ENCODE results near the gene RPS27L.

Gene RPS27L

GRCh38 chr15:63157118-63157843, at the start of gene RPS27L:
Gene RPS27L (minus strand): TSS chr15:63157477. CDS start chr15:63157405, 72 bp downstream.
- TF ChIP-seq TSHZ2 (CRISPR knock-in tag; IDR thresholded peaks at IDR 0.05) (0 out of 2 replicates have a peak, but pooled peaks have one; percentile 42), BACH2 (CRISPR knock-in tag; IDR thresholded peaks at IDR 0.05; ENCODE audit: borderline replicate concordance) (no peak), TCF4 (CRISPR knock-in tag; IDR thresholded peaks at IDR 0.05; ENCODE audit: borderline replicate concordance) (peak; percentile 10; the same call in 1 of the 2 replicates), POU6F1 (CRISPR knock-in tag; IDR thresholded peaks at IDR 0.05; ENCODE audit: borderline replicate concordance, low read depth) (0 out of 2 replicates have a peak, but pooled peaks have one; percentile 16)
- peak; percentile 97 for ATAC-seq

- TF ChIP-seq RARB (CRISPR knock-in tag; IDR thresholded peaks at IDR 0.05) (no peak), ESRRG (CRISPR knock-in tag; IDR thresholded peaks at IDR 0.05) (no peak), TOX (CRISPR knock-in tag; IDR thresholded peaks at IDR 0.05; ENCODE audit: borderline replicate concordance) (no peak), CREB5 (CRISPR knock-in tag; IDR thresholded peaks at IDR 0.05; ENCODE audit: low read depth) (no peak), TSHZ2 (CRISPR knock-in tag; IDR thresholded peaks at IDR 0.05) (no peak), ZFP3 (CRISPR knock-in tag; IDR thresholded peaks at IDR 0.05) (no peak), ZFP30 (CRISPR knock-in tag; IDR thresholded peaks at IDR 0.05) (no peak), ZNF8 (CRISPR knock-in tag; IDR thresholded peaks at IDR 0.05) (no peak), PATZ1 (CRISPR knock-in tag; IDR thresholded peaks at IDR 0.05; ENCODE audit: borderline replicate concordance) (no peak), POU6F1 (CRISPR knock-in tag; IDR thresholded peaks at IDR 0.05; ENCODE audit: borderline replicate concordance, low read depth) (no peak), PPARA (CRISPR knock-in tag; IDR thresholded peaks at IDR 0.05; ENCODE audit: borderline replicate concordance) (no peak), CSRNP3 (CRISPR knock-in tag; IDR thresholded peaks at IDR 0.05) (no peak), OSR1 (CRISPR knock-in tag; IDR thresholded peaks at IDR 0.05) (no peak), ZNF70 (CRISPR knock-in tag; IDR thresholded peaks at IDR 0.05) (no peak), CSDC2 (CRISPR knock-in tag; IDR thresholded peaks at IDR 0.05) (no peak), SNAI2 (CRISPR knock-in tag; IDR thresholded peaks at IDR 0.05) (no peak)
- ATAC-seq = no peak
Observed at GRCh38 chr15:63206079-63206478, 48.8 kb upstream of the RPS27L start.

Measured in SK-N-SH treated with all-trans-retinoic acid at 6 μM for 48 hours (cell line).